ENCODE measurements around the gene CLUH.
"Not testable (repeated sequence)": the region's sequence is repeated elsewhere in the genome, so short reads cannot be mapped to it uniquely, and the experiment has no call there.

CLUH gene

DNA sequence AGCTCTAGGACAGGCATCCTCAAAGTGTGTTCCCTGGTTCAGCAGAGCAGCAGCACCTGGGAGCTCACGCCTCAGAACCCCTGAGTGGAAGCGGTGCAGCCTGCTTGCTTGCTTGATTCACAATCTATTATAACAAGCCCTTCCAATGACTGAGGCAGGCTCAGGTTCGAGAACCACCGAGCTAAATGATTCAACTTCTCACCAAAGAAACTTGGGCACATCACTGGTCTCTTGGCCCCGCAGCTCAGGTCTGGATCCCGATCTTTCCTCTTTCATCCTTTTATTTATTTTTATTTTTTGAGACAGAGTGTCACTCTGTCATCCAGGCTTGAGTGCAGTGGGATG is 24.5 kb downstream of the CLUH start:
- no peak for DNase-seq

GRCh38 chr17:2685696-2686095 is 25.9 kb downstream of the CLUH start:
- no peak for DNase-seq

GRCh38 chr17:2684549-2684948 is 27.0 kb downstream of the CLUH start:
- DNase-seq: no peak

DNA sequence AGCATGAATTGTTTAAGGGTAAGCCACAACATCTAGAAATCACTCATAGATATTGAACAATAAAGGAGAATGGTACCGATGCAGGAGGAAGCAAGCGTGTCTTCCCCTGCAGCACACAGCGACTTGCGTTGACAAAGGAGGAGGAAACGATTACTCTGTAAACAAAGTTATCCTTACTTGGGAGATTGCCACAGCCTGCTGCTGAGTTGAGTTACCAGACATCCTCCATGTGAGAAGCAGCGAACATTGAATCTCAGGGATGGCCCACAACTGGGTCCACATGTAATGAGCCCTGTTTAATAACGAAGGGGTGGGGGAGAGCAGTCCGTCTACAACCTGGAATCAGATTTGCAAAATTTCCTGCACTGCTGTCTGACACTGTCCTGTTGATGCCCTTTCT is 27.7 kb downstream of the CLUH start:
- no peak for DNase-seq

GRCh38 chr17:2682176-2682938 is 29.2 kb downstream of the CLUH start:
- no peak for DNase-seq

DNA sequence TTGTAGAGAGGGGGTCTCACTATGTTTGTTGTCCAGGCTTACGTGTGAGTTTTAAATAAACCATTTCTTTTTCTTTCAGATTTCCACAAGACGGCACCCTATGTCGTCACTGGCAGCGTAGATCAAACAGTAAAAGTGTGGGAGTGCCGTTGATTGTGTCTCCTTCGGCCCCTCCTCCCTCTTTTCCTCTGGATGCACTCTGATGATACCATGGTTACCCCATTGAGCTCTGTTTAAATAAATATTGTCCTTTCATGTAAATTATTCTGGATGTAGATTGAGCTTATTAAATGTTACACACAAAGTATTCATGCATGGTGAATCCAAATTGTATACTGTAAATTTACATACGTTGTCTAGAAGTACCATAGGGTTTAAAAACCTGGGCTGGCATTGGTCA is 29.9 kb downstream of the CLUH start:
- DNase-seq: no peak

- DNase-seq: no peak
Measured at GRCh38 chr17:2680961-2681360, 30.6 kb downstream of the CLUH start.

- not testable (repeated sequence) for DNase-seq
Measured at GRCh38 chr17:2679247-2679646, 32.3 kb downstream of the CLUH start.

GRCh38 chr17:2672026-2672425 is 39.5 kb downstream of the CLUH start:
- no peak for DNase-seq

GRCh38 chr17:2660410-2660809 is 51.2 kb downstream of the CLUH start:
- DNase-seq: not testable (repeated sequence)

DNA sequence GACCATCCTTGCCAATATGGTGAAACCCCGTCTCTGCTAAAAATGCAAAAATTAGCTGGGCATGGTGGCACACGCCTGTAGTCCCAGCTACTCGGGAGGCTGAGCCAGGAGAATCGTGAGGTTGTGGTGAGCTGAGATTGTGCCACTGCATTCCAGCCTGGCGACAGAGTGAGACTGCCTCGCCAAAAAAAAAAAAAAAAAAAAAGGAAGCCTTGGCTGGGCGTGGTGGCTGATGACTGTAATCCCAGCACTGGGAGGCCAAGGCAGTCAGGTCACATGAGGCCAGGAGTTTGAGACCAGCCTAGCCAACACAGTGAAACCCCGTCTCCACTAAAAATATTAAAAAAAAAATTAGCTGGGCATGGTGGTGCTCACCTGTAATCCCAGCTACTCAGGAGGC is 52.2 kb downstream of the CLUH start:
- not testable (repeated sequence) for DNase-seq

GRCh38 chr17:2656283-2656682 is 55.3 kb downstream of the CLUH start:
- no peak for DNase-seq

- no peak for DNase-seq
Measured at GRCh38 chr17:2655546-2655945, 56.0 kb downstream of the CLUH start.

DNA sequence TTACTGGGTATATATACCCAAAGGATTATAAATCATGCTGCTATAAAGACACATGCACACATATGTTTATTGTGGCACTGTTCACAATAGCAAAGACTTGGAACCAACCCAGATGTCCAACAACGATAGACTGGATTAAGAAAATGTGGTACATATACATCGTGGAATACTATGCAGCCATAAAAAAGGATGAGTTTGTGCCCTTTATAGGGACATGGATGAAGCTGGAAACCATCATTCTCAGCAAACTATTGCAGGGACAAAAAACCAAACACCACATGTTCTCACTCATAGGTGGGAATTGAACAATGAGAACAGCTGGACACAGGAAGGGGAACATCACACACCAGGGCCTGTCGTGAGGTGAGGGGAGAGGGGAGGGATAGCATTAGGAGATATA is 58.7 kb downstream of the CLUH start:
- DNase-seq: not testable (repeated sequence)

- no peak for DNase-seq
Measured at GRCh38 chr17:2649191-2649590, 62.4 kb downstream of the CLUH start.

DNA sequence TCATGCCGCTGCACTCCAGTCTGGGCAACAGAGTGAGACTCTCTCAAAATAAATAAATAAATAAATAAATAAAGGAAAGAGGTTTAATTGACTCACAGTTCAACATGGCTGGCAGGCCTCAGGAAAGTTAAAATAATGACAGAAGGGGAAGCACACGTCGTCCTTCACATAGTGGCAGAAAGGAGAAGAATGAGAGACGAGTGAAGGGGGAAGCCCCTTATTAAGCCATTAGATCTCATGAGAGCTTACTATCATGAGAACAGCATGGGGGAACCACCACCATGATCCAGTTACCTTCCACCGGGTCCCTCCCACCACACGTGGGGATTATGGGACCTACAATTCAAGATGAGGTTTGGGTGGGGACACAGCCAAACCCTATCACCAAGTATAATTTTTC is 63.6 kb downstream of the CLUH start:
- no peak for DNase-seq

- DNase-seq: no peak
Measured at GRCh38 chr17:2644971-2645370, 66.6 kb downstream of the CLUH start.

Measured in NCI-H187 treated with DMSO at 0.1 percent for 48 hours (cell line).